ENCODE results near the gene KCNJ1. TPM values are rescaled to one million over a fixed set of nuclear protein-coding genes. Genes with fewer than 3 reads are reported as not detected.

KCNJ1 gene
- total RNA-seq, 1 donor from 2014 or later, result 0.27 TPM

GRCh38 chr11:128908391-128909246 is 41.5 kb upstream of the KCNJ1 start:
- H3K27me3 Mint-ChIP-seq, result peaks cover 44% of the 10 kb centered on the region
- no peaks in the 10 kb centered on the region for H3K9me3 Mint-ChIP-seq
- no peak for DNase-seq (ENCODE audit: extremely low spot score, unreplicated experiment)
- no peak overlapping the region for H3K4me3 Mint-ChIP-seq
- no peaks in the 10 kb centered on the region for H3K36me3 Mint-ChIP-seq
- TF ChIP-seq CTCF (conservative IDR thresholded peaks at IDR 0.05), result no peak
- no peak overlapping the region for H3K27ac Mint-ChIP-seq
- peaks cover 15% of the 10 kb centered on the region for H3K4me1 Mint-ChIP-seq (ENCODE audit: unreplicated experiment)

GRCh38 chr11:128907585-128907984 is 40.5 kb upstream of the KCNJ1 start:
- Mint-ChIP-seq H3K9me3 (no peaks in the 10 kb centered on the region), H3K4me3 (no peak overlapping the region), H3K27me3 (peaks cover 55% of the 10 kb centered on the region), H3K36me3 (no peaks in the 10 kb centered on the region), H3K27ac (no peak overlapping the region), H3K4me1 (ENCODE audit: unreplicated experiment) (peaks cover 15% of the 10 kb centered on the region)
- no peak for DNase-seq (ENCODE audit: extremely low spot score, unreplicated experiment)
- TF ChIP-seq CTCF (conservative IDR thresholded peaks at IDR 0.05), result no peak

GRCh38 chr11:128906185-128907050 is 39.3 kb upstream of the KCNJ1 start:
- TF ChIP-seq CTCF (conservative IDR thresholded peaks at IDR 0.05), result no peak
- H3K4me3 Mint-ChIP-seq, result peak overlapping the region; percentile 78
- no peak overlapping the region for H3K27ac Mint-ChIP-seq
- H3K4me1 Mint-ChIP-seq (ENCODE audit: unreplicated experiment), result peaks cover 24% of the 10 kb centered on the region
- no peak for DNase-seq (ENCODE audit: extremely low spot score, unreplicated experiment)
- no peaks in the 10 kb centered on the region for H3K9me3 Mint-ChIP-seq
- H3K27me3 Mint-ChIP-seq, result peaks cover 66% of the 10 kb centered on the region
- no peaks in the 10 kb centered on the region for H3K36me3 Mint-ChIP-seq

- peak; percentile 70 for TF ChIP-seq CTCF (conservative IDR thresholded peaks at IDR 0.05)
- H3K27ac Mint-ChIP-seq, result no peak overlapping the region
- no peaks in the 10 kb centered on the region for H3K36me3 Mint-ChIP-seq
- no peaks in the 10 kb centered on the region for H3K9me3 Mint-ChIP-seq
- H3K4me1 Mint-ChIP-seq (ENCODE audit: unreplicated experiment), result peaks cover 24% of the 10 kb centered on the region
- peak overlapping the region; percentile 78 for H3K4me3 Mint-ChIP-seq
- peaks cover 75% of the 10 kb centered on the region for H3K27me3 Mint-ChIP-seq
- DNase-seq (ENCODE audit: extremely low spot score, unreplicated experiment), result no peak
These were observed 38.5 kb upstream of the KCNJ1 start for GRCh38 chr11:128905345-128906184.

GRCh38 chr11:128904656-128905344 is 37.7 kb upstream of the KCNJ1 start:
- Mint-ChIP-seq H3K27ac (no peak overlapping the region), H3K36me3 (no peaks in the 10 kb centered on the region), H3K4me1 (ENCODE audit: unreplicated experiment) (peaks cover 24% of the 10 kb centered on the region), H3K27me3 (peaks cover 82% of the 10 kb centered on the region), H3K4me3 (peak overlapping the region; percentile 80), H3K9me3 (no peaks in the 10 kb centered on the region)
- no peak for TF ChIP-seq CTCF (conservative IDR thresholded peaks at IDR 0.05)
- DNase-seq (ENCODE audit: extremely low spot score, unreplicated experiment), result no peak

Data from type B pancreatic cell (in vitro differentiated cells).